GM19463 (cell line): ENCODE measurements around the gene GABPB2.
A peak's percentile ranks its signal among the peaks of the same experiment; 100 is the strongest.

Experiments
- ATAC-seq: cut with Tn5 transposase; IDR thresholded peaks from one replicate; pipeline ENCODE4 v1.9.1; 2021; ENCODE audit warnings: mild to moderate bottlenecking, moderate library complexity; ENCODE audit not compliant: unreplicated experiment

Gene GABPB2

DNA sequence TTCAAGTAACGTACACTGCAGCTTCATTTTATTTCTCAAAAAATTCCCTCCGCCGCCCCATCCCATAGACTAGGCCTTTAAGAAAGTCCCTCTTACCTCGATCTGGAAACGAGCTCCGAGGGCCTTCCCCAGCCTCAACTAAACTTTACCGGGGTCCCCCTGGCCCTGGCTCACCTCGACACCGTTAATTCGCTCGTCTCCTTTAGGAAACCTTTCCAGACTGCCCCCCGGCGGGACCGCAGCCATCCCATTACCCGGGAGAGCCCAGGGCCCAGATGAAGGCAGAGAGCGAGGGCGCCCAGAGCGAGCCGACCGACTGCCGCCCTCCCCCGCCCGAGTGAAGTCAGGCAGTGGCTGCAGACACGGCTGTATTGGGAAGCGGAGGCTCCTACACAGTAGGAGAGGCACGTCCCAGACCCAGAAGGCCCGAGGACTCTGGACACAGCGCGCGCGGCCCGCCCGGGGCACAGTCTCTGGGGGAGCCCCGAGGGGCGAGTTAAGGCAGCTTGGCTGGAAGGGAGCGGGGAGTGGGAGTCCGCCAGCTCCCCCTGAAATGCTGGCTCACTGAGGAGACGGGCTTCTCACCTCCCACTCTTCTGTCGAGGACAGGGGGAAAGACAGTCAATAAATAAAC, 61.3 kb downstream of the GABPB2 start:
- ATAC-seq: no peak

DNA sequence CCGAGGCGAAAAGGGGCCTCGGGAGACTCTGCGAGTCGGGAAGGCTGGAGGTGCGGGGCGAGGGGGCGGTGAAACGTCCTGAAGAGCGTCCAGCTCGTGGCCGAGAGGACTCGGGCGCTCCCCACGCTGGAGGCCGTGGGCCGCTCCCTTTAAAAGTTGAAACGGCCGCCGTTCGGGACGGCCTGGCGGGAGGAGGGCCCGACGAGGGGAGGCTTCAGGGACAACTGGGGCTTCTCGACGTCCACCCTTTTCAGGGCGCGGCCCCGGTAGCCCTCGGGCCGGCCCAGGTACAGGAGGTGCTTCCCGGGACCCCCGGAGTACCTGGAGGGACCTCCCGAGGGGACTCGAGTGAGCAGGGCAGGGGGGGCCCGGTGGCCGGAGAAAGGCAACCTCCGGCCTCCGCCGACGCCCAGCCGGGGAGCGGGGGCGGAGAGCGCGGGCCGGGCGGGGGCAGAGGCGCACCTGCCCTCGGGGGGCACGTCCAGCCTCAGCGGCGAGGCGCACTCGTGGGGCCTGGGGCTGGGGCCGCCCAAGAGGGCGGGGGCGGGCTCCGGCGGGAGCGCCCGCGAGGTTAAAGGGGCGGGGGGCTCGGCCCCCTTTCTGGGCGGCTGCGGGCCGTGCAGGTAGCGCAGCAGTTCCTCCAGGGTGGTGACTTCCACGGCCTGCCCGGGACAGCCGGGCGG, 61.9 kb downstream of the GABPB2 start:
- ATAC-seq: no peak

DNA sequence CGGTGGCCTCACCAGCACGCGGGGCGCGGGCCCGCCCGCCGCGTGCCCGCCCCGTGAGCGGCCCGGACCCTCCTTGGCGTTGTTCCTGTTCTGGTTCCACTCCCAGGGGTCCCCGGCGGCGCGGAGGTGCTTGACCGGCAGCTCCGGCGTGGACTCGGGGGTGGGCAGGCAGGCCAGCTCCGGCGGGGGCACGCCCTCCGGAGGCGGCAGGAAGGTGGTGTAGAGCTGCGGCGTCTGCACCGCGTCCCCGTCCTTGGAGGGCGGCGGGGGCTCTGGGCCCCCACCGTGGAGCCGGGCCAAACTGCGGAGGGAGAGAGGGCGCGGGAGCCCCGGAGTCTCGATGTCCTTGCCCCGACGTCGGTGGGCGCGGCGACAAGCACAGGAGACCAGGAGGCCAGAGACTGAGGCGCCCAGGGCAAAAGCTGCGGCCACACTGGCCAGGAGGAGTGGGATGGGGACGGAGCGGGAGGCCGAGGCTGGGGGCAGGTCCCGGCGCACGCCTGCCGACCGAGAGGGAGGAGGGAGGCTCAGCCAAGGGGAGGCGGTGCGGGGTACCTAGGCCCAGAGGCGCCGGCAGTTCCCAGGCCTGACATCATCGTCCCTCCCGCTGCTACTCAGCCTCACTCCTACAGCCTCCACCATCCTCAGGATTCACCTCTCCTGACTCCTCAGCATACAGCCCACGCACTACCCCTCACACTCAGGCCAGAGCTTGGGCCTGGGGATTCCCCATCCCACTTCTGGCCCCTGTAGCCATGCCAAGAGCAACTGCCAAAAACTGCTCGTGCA, 62.7 kb downstream of the GABPB2 start:
- no peak for ATAC-seq

DNA sequence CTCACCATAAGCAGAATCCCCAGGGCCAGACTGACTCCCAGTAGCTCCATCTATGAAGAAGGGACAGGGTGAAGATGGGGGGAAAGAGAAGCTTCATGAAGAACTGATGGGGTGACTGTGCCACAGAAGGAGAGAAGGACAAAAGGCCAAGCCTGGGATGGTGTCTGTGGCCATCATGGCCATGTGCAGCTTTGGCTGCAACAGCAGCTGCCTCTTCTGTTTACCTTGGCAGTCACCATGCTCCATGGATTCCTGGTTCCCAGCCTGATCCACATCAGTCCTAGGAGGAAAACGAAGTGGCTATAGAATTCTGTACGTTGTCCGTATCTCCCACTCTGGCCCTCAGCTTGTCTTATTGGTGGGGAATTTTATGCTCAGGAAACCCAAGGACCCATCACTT, 63.8 kb downstream of the GABPB2 start:
- no peak for ATAC-seq

DNA sequence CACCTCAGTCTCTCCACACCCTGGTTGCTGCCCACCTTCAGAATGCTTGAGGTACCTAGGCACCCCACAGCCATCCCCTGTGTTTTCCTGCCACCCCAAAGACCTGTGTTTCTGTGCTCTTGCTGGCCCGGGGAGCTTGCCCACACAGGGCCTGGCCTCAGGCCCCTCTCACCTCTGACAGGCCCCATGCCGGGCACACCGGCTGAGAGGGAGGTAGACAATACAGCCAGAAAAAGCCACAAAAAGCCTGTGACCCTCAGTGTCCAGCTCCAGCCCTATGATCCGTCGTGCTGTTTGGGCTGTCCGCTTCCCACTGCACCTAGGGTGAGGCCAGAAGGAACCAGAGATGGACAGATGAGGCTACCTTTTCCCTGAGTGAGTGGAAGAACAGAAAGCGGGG, 64.4 kb downstream of the GABPB2 start:
- no peak for ATAC-seq

DNA sequence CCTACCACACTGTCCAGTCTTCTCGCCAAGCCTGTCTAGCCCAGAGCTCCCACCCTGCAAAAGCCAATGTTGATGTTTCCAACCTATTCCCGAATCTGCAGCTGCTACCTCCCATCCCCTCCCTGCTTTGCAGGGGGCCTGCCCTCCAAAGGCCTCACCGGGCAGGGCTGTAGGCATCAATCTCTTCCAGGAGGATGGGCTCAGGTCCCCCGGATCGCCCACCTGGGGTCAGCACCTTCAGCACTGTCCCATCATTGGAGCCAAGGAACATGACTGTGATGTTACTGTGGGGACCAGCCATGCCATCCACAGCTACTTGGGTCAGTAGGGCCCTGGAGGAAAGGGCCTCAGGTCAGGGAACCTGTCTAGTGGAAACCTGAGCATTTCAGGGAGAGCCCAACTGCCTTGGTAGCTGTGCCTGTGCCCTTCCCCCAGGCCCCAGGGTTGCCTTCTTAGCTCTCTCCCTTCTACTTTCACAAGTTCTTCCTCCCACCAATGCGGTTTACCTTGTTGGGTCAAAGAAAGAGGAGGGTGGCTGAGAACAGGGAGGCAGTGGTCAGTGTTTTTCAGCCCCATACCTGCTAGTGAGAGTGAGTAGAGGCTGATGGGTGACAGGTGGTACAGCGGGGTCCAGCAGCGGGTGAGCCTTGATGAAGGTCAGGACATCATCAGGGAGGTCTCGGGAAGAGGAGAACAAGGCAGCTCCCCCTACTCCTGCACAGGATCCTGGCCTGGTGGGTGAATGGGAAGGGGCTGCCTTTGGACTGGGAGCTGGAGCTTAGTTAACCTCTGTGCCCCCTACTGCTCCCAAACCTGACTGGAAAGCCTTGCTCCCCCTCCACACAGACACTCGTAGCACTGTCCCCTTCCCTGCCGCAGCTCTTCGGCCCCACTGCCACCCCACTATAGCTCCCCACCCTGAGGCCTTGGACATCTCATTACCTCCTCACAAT, 65.1 kb downstream of the GABPB2 start:
- ATAC-seq: no peak

DNA sequence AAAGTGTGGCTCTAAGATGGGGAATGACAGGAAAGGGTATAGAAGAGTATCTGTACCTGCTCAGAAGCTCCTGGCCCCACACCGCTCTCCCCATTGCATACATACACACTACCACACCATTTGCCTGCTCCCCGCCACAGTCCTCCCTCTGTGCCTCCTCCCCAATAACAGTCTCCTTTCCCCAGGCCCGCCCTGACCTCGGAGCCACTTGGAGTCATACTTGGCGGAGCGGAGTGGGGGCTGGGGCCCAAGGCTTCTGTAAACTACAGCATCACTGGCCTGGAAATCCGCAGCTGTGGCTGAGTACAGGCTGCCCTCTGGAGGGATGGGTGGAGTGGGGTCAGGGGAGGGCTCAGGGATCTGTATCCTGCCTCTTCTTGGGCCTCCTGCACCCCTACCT, 67.2 kb downstream of the GABPB2 start:
- ATAC-seq: no peak

DNA sequence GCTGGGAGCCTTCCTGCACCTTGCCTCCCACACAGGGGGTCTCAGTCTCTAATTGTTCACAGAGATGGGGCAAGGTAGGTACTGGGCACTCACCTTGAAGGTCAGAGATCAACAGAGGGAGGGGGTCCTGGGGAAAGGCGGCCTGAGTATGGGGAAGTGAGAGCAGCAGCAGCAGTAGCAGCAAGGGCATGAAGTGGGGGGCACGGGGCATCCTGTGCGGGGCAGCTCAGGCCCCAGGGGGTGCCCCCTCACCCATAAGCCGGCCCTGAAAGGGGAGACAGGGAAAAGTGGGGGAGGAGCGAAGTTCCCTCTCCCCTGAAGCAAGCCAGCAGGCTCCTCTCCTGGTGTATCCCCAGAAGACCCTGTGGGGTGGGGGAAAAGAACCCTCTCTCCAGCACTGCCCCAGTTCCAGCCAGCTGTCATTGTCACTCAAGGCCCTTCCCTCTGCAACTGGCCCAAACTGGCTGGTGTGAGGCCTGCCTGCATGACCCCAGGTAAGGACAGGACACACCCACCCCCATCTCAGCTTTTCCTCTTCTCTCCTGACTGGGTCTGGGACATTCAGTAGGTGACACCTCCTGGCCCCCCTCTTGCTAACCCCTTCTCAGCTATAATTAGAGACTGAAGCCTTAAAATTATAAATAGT, 72.0 kb downstream of the GABPB2 start:
- ATAC-seq: no peak

DNA sequence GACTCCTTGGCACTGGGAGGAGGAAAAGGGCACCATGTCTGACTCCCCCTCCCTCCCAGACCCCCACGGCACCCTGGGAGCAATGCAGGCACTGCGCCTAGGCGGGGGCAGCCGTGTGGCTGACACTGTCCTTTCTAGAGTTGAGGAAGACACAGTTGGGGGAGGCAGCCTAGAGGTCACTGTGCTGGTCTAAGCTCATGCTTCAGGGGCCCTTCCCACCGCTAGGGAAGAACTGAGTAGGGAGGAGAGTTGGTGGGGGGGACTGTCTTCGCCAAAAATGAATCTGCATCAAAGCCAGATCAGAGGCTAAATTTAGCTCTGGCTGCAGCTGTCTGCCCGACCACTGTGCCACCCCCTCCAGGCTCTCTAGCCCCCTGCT, 72.5 kb downstream of the GABPB2 start:
- ATAC-seq: no peak

DNA sequence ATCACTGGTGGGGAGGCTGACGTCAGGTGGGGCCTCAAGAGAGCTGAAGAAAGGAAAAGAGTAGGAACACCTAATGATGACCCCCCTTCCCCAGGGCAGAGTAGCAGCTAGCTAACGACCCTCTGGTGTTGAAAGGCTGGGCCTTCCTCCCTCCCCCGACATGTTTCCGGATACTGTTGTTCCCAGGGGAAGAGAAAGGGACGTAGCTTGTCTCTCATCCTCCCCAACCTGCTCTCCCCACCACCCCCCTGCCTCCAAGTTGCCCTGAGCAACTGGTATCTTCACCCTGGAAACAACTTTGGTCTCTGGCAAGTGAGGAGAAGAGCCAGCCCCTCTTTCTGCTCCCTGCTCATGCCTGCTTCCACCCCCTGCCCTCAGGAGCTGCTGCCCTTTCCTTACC, 73.4 kb downstream of the GABPB2 start:
- no peak for ATAC-seq

DNA sequence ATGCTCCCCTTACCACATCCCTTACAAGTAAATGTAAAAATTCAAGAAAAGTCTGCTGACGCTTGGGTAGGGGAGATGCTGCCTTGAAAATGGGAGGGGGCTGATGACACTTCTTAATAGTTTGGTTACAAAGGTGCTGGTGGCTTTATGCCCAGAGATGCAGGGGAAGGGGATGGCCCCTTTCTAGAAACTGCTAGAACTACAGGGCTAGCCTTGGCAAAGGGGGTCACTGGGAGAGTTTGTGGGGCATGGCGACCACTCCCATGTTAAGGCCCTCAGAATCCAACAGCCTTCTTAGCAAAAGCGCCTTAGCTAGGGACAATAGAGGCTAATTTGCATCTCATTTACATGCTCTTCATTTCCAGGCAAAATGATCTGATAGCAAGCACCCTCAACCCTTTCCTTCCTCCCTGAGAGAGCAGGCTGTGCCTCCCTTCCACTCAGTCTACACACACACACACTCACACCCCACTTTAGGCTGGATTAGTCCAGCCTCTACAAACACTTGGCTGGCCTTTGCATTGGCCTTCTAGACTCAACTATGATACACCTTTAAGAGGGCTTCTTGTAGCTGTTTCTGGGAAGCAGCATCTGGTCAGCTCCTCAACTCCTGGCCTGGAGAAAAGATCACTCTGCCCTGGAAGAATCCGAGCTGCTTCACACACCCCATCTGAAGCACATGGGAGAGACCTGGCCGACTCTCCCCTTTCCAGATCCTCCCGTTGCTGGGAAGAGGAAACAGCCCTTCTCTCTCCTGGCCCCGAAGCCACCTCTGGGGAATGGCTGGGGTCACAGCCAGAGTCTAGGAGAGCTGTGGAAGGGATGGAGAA, 74.1 kb downstream of the GABPB2 start:
- ATAC-seq: no peak

DNA sequence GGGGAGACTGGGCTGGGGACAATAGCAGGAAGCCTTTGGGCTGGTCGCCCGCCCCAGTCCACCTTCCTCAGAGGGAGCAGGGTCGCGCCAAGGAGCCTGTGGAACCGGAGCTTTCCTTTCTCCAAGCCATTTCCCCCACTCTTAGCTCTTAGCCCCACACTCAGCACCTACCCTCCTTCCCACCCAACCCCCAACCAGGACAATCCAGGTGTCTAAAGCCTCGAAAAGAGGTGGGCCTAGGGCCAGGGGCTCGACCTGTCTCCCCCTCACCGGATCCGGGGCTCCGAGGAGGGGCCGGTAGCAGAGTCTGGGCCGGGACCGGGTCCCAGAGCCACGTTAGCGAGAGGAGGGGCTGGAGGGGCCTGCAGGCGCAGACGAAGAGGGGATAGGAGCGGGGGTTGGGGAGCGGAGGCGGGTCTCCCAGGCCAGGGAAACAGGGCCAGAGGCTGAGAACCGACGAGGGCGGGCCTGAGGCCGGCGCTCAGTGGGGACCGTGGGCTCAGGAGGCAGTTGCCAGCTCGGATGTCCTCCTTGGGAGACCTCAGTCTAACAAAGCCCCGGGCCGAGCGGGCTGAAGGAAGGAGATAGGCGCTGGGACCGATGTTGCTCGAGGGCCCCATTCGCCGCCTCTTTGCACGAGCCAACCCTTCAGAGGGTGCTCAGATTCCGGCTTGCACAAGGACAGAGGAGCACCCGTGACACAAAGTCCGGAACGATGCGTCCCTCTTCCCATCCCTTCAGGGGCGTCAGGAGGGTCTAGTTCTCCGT, 74.9 kb downstream of the GABPB2 start:
- ATAC-seq: no peak

DNA sequence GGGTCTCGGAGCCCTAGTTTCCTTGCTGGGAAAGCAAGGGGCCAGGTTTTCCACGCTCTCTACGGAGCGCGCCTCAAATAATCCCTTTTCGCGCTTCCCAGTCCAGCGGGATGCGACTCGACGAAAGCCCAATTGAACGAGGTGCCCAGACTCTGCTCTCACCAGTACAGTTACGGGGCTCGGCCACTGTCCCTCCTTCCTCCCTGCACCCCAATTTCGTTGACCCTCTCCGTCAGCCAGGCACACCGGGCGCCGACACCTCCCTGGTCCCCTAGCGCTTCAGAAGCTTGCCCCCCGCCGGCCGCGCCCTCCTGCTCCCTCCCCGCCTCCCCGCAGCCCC, 75.5 kb downstream of the GABPB2 start:
- no peak for ATAC-seq

DNA sequence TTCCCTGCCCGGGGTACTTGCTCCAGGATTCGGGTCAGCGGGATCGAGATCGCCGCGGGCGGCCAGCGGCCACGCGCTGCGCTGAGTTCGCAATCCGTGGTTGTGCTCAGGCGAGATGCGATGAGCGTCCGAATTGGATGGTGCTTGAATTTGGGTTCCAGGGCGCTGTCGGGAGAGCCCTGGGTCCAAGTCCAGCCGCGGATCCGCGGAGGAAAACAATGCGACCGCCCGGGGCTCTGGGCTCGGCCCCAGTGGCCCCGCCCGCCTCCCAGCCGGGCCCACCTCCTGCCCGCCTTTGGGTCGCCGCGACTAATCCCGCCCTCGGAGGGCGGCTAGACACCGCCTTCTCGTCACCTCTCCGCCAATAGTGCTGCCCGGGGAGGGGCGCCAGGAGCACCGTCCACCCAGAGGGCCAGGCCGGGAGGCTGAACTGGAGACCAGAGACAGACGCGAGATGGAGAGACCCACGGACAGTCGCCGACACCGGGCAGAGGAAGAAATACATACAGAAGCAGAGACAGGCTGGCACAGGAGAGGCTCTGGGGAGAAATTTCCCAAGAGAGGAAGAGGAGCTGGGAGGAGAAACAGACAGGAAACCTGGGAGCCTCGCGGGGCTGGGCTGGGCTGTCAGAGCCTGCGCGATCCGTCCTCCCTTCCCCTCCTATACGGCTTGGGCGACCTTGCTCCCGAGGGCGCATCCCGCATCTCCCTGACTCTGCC, 76.0 kb downstream of the GABPB2 start, which contains the start of gene SEMA6C:
TSS of gene SEMA6C (minus strand) at position 220 of the 720 bp plus-strand sequence. CDS start 4,010 bp downstream, outside the sequence.
- peak; percentile 100 for ATAC-seq

DNA sequence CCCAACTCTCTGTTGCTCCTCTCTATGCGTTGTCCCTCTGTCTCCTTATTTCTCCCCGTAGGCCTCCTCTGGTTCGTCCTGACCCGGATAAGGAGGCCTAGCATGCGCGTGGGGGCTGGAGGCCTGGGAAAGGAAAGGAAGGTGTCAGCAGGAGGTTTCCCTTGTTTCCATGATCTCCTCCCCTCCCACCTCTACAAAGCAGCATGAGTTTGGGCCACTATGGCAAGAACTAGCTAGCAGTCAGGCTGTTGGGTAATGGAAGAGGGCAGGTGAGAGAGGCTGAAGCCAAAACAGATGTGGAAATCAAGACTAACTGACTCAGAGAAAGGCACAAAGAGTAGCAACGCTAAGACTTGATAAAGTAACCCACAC, 76.6 kb downstream of the GABPB2 start:
- ATAC-seq: no peak

DNA sequence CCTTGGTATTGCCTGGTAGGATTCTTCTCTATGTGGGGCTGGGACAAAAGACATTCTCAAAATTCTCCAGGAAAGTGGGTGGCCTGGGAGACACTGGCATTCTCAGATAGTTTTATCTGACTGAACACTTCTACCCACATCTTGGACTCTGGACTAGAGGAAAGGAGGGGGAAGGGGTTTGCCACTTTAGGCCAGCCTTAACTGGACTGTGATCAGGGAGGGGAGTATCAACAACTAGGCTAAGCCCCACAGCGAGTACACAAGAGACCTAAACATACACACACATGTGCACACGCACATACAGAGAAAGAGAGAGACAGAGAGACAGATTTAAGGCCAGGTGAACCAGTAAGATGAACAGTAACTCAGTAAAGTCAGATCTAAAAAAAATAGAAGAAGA, 77.1 kb downstream of the GABPB2 start:
- ATAC-seq: no peak

DNA sequence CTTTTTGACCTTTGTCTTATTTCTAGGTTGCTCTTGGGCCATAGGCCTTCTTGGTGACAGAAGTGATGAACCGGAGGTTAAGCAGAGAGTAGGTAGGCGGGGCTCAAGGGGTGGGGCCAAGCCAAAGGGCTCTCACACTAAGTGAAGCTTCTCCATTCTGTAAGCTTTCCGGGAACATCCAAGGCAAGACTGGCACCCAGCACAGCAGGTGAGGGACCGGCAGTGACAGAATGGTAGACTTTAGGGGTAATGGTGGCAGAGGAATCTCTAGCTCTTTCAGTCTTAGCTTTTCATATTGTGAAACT, 85.9 kb downstream of the GABPB2 start, which contains the start of gene TNFAIP8L2:
TSS of gene TNFAIP8L2 (plus strand) at position 135 of the 305 bp plus-strand sequence. CDS start 2,049 bp downstream, outside the sequence.
- peak; percentile 76 for ATAC-seq

DNA sequence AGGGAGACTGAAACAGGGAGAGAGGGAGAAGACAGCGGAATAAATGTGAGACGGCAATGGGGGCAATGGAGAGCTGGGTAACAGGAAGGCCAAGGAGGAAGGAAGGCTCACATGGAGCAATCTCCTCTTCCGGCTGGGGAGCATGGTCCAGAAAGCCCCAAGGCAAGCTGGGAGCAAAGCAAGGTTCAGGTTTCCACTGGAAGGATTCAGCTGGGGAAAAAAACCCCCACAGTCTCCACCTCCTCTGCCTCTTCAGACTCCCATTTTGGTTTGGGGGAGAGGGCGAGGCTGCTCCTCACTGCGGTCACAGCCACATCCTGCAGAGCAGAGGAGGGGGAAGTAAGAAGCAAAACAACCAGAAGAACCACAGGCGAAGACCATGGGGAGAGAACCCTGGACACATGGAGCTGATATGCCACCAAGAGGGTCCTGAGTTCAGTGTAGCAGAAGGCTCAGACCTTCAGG, 86.5 kb downstream of the GABPB2 start:
- ATAC-seq: peak; percentile 37
